OCI-LY7 (cell line): ENCODE measurements around the gene CDH23. TPM values are rescaled to one million over a fixed set of nuclear protein-coding genes. Genes with fewer than 3 reads are reported as not detected.

ENCODE experiments used
- BruUV-seq: library from RNA; stranded (reverse); fragments of 400-500 nt; replicated peaks from 2 replicates; lab custom pipeline; 2021; lab: Mats Ljungman, UMichigan
- CTCF ChIA-PET: fragments of 300-600 bp; sonication (Branson Sonifier 250); formaldehyde crosslinking; loops from one replicate; lab custom pipeline; 2022; ENCODE audit warnings: antibody characterized with exemption; ENCODE audit not compliant: unreplicated experiment; lab: Charles Lee
- POLR2A ChIA-PET: fragments of 300-600 bp; sonication (Branson Sonifier 250); formaldehyde crosslinking; loops from one replicate; lab custom pipeline; 2022; ENCODE audit warnings: antibody characterized with exemption; lab: Charles Lee
- DNase-seq: peaks from one replicate; pipeline ENCODE4 v3.0.0-alpha.2; 2015; ENCODE audit warnings: low spot score
- H2AFZ ChIP-seq: fragments of 200-600 bp; sonication (generic), shearing (Covaris generic); 2 replicates; pipeline ENCODE4 v1.6.1; 2014; ENCODE audit warnings: mild to moderate bottlenecking, antibody characterized with exemption, low read length, moderate library complexity
- H3K27ac ChIP-seq: fragments of 200-600 bp; sonication (generic); 2 replicates; pipeline ENCODE4 v1.5.1; 2014; ENCODE audit warnings: mixed run types, low read depth, mild to moderate bottlenecking, moderate library complexity, low read length, inconsistent platforms; ENCODE audit not compliant: poor library complexity, severe bottlenecking
- H3K36me3 ChIP-seq: fragments of 200-600 bp; sonication (generic); 2 replicates; pipeline ENCODE4 v1.6.1; 2014; ENCODE audit warnings: mild to moderate bottlenecking, antibody characterized with exemption, low read length, moderate library complexity, mixed read lengths; ENCODE audit not compliant: insufficient read depth
- H3K4me1 ChIP-seq: fragments of 200-600 bp; sonication (generic); 2 replicates; pipeline ENCODE4 v1.5.1; 2014; ENCODE audit warnings: mild to moderate bottlenecking, low read length; ENCODE audit not compliant: insufficient read depth, poor library complexity, severe bottlenecking
- H3K4me2 ChIP-seq: fragments of 200-600 bp; sonication (generic); 2 replicates; pipeline ENCODE4 v1.6.1; 2014; ENCODE audit warnings: mild to moderate bottlenecking, low read length
- H3K4me3 ChIP-seq: fragments of 200-600 bp; sonication (generic); 2 replicates; pipeline ENCODE4 v1.5.1; 2014; ENCODE audit warnings: mild to moderate bottlenecking, low read depth, low read length; ENCODE audit not compliant: poor library complexity, severe bottlenecking
- H3K79me2 ChIP-seq: fragments of 200-600 bp; sonication (generic); 2 replicates; pipeline ENCODE4 v1.6.1; 2016; ENCODE audit warnings: low read depth, mild to moderate bottlenecking, low read length, moderate library complexity, mixed read lengths; ENCODE audit not compliant: insufficient read depth
- H3K9me2 ChIP-seq: fragments of 200-600 bp; sonication (generic); 2 replicates; pipeline ENCODE4 v1.6.1; 2016; ENCODE audit warnings: mild to moderate bottlenecking, low read length, mixed read lengths; ENCODE audit not compliant: insufficient read depth
- H3K9me3 ChIP-seq: fragments of 200-600 bp; sonication (generic); 2 replicates; pipeline ENCODE4 v1.6.1; 2014; ENCODE audit warnings: mild to moderate bottlenecking, mixed run types, low read length, mixed read lengths
- H4K20me1 ChIP-seq: fragments of 200-600 bp; sonication (generic); 2 replicates; pipeline ENCODE4 v1.6.1; 2014; ENCODE audit warnings: mild to moderate bottlenecking, antibody characterized with exemption, low read length, moderate library complexity, mixed read lengths; ENCODE audit not compliant: insufficient read depth
- CTCF ChIP-seq: fragments of 200-600 bp; sonication (generic); conservative IDR thresholded peaks from 2 replicates; pipeline ENCODE4 v1.5.1; 2014; ENCODE audit warnings: mild to moderate bottlenecking, antibody characterized with exemption, low read length, moderate library complexity, mixed read lengths
- EZH2phosphoT487 ChIP-seq: fragments of 200-600 bp; sonication (generic); IDR thresholded peaks from 2 replicates; pipeline ENCODE4 v1.6.1; 2018; ENCODE audit warnings: low read depth, borderline replicate concordance, mild to moderate bottlenecking, mixed run types, antibody characterized with exemption, low read length, moderate library complexity, mixed read lengths
- intact Hi-C: fragments of 100-400 bp; cut with micrococcal nuclease; formaldehyde crosslinking; loops from one replicate; pipeline ENCODE4 v1.10.0; 2022; ENCODE audit not compliant: unreplicated experiment
- total RNA-seq, 2 experiments: library from RNA; depleted of rRNA in 1 of 2; stranded (reverse); fragments of >200 nt in 1 of 2; shearing (Covaris generic) in 1 of 2; gene quantifications; 2 replicates each; pipeline ENCODE4 v1.2.3, GENCODE V29; 2014 to 2022

Gene CDH23
- total RNA-seq, 2 experiments from 2014 or later: 0.92 to 9.9 TPM

DNA sequence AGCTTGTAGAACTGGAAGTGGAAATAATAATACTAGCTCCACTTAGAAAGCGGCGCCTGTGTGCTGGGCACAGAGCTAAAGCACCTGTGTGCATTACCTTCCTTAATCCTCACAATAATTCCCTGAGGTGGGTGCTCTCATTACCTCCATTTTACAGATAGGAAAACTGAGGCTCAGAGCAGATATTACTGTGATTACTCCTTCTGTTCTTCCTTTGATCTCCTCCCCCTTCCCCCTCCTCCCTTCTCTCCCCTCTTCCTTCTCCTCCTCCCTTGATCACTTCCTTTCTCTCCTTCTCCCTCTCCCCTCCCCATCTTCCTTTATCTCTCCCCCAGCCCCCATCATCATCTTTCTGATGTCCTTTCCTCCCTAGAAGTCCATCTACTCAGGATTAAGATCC is 267.9 kb downstream of the CDH23 start:
- no peak overlapping the region for H3K27ac ChIP-seq
- CTCF ChIA-PET: interaction anchor here (0.6 to 1.3 kb wide), 3 partner anchors 28 to 46 kb away, joined by 3 to 10 read pairs (median 3); no protein-coding TSS in a partner anchor
- no peaks in the 10 kb centered on the region for H4K20me1 ChIP-seq
- H3K4me3 ChIP-seq: no peak overlapping the region
- no peaks in the 10 kb centered on the region for H3K9me3 ChIP-seq
- no TSS peak for BruUV-seq
- TF ChIP-seq EZH2phosphoT487 (no peak), CTCF (no peak)
- no peak overlapping the region for H2AFZ ChIP-seq
- POLR2A ChIA-PET: interaction anchor here (1.0 kb wide), 1 partner anchor 41 kb away, joined by 5 read pairs; no protein-coding TSS in a partner anchor
- no peak overlapping the region for H3K4me2 ChIP-seq
- intact Hi-C loops: loop anchor here (5.0 kb wide), 1 partner anchor 33 kb away; no protein-coding TSS in a partner anchor
- no peaks in the 10 kb centered on the region for H3K9me2 ChIP-seq
- H3K4me1 ChIP-seq: peaks cover 41% of the 10 kb centered on the region
- no peak for DNase-seq
- H3K79me2 ChIP-seq: no peaks in the 10 kb centered on the region
- H3K36me3 ChIP-seq: no peaks in the 10 kb centered on the region

GRCh38 chr10:71665456-71665855 is 268.7 kb downstream of the CDH23 start:
- Histone ChIP-seq H3K9me2 (no peaks in the 10 kb centered on the region), H3K36me3 (no peaks in the 10 kb centered on the region), H3K4me1 (peaks cover 36% of the 10 kb centered on the region), H3K4me2 (no peak overlapping the region), H3K79me2 (no peaks in the 10 kb centered on the region), H2AFZ (no peak overlapping the region), H4K20me1 (no peaks in the 10 kb centered on the region), H3K4me3 (no peak overlapping the region), H3K9me3 (no peaks in the 10 kb centered on the region), H3K27ac (no peak overlapping the region)
- DNase-seq: no peak
- intact Hi-C loops: no loop called here
- TF ChIP-seq EZH2phosphoT487 (no peak), CTCF (no peak)
- ChIA-PET POLR2A (interaction anchor here (1.0 kb wide), 1 partner anchor 40 kb away, joined by 5 read pairs; no protein-coding TSS in a partner anchor), CTCF (interaction anchor here (0.6 to 1.3 kb wide), 2 partner anchors 27 to 47 kb away, joined by 3 to 10 read pairs; no protein-coding TSS in a partner anchor)
- no TSS peak for BruUV-seq

- peak overlapping the region; percentile 93; the same call in 1 of the 2 replicates for H2AFZ ChIP-seq
These were observed 270.1 kb downstream of the CDH23 start for GRCh38 chr10:71666639-71667386.

More at GRCh38 chr10:71666639-71667386, 270.1 kb downstream of the CDH23 start:
- H3K4me3 ChIP-seq: no peak overlapping the region
- intact Hi-C loops: no loop called here
- no TSS peak for BruUV-seq
- H3K27ac ChIP-seq: peak overlapping the region; percentile 36
- no peaks in the 10 kb centered on the region for H3K79me2 ChIP-seq
- H3K36me3 ChIP-seq: no peaks in the 10 kb centered on the region
- TF ChIP-seq EZH2phosphoT487 (no peak), CTCF (no peak)
- H3K4me1 ChIP-seq: peaks cover 29% of the 10 kb centered on the region
- ChIA-PET POLR2A (no interaction called here), CTCF (interaction anchor here (0.6 kb wide), 1 partner anchor 1831 kb away, joined by 3 read pairs; no protein-coding TSS in a partner anchor)
- H3K4me2 ChIP-seq: peak overlapping the region; percentile 52
- H3K9me2 ChIP-seq: no peaks in the 10 kb centered on the region
- DNase-seq: no peak
- H3K9me3 ChIP-seq: no peaks in the 10 kb centered on the region
- H4K20me1 ChIP-seq: no peaks in the 10 kb centered on the region
